ENCODE data around the gene L3MBTL4. TPM values are rescaled to one million over a fixed set of nuclear protein-coding genes. Genes with fewer than 3 reads are reported as not detected.

The L3MBTL4 gene
- polyA plus RNA-seq, 1 donor, result 1.4 TPM

DNA sequence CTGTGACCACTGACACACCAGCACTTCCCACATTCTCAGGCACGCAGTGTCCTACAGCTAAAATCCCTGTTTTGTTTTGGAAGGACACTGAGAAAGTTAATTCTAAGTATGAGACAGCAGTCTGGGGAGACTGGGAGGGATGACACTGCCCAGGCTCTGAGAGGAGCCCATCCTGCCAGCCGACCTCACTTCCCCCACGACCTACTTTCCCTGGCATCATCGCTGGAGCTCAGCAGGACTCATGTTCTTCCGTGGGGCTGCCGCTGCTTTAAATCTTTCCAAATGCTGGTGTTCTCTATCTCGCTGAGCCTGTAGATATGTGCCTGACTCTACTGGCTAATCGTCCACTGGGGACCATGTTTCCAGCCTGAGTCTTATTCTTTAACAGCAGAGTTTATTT is 450.6 kb downstream of the L3MBTL4 start:
- DNase-seq (ENCODE audit: low read depth), result no peak

- no peak for DNase-seq (ENCODE audit: low read depth)
Observed at GRCh38 chr18:5963267-5963666, 451.4 kb downstream of the L3MBTL4 start.

GRCh38 chr18:5962362-5962761 is 452.3 kb downstream of the L3MBTL4 start:
- no peak for DNase-seq (ENCODE audit: low read depth)

GRCh38 chr18:5961828-5962150 is 452.9 kb downstream of the L3MBTL4 start:
- DNase-seq (ENCODE audit: low read depth), result no peak

DNA sequence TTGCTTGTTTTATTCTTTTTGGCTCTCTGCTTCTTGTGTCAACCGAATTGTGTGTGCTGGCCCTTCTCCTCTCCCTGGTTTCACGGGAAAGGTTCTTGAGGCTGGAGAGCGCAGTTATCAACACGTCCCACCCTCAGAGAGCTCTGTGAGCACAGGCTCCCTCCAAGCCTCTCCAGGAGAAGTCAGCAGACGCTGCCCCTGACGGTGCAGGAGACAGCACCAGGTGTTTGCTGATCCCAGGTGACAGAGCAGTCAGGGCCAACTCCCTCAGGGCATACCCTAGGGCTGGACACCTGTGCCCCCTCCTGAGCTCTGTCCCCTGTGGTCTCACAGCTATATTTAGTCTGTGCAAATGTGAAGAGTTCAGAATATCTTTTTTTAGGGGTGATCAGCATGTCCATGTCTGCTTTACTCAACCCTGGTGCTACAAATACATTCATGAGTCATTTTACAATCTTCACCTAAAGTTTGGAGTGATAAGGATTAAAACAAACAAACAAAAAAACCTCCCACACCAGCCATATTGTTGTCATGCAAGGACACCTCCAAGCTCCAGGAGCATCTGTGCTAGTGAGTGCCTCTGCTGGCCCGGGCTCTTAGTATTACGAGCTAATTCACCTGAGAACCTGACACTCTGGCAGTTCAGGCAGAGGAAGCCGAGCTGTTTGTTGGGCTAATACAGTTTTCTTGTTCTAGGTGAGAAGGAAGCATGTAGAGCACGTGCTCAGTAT is 453.4 kb downstream of the L3MBTL4 start:
- no peak for DNase-seq (ENCODE audit: low read depth)

DNA sequence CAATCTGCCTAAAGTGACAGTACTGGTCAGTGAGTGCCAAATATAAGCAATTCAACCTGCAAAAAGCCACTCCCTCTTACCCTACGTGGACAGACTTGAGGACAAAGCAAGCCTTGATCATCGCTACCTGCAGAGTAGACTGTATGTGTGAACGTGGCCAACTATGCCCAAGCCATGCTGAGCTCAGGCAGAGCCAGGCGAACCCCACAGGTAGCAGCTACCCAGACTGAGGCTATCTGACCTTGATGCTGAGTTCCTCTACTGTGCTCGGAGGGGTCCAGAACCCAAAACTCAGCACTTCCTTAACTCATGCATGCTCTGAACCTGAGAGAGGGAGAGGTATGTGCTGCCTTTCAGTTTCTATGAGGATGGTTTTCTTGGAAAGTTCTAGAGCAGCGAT is 455.9 kb downstream of the L3MBTL4 start:
- DNase-seq (ENCODE audit: low read depth), result no peak

GRCh38 chr18:5955861-5956260 is 458.9 kb downstream of the L3MBTL4 start:
- no peak for DNase-seq (ENCODE audit: low read depth)

GRCh38 chr18:5951515-5952091 is 463.1 kb downstream of the L3MBTL4 start:
- no peak for DNase-seq (ENCODE audit: low read depth)

GRCh38 chr18:5948781-5949180 is 465.9 kb downstream of the L3MBTL4 start:
- no peak for DNase-seq (ENCODE audit: low read depth)

- no peak for DNase-seq (ENCODE audit: low read depth)
Observed at GRCh38 chr18:5948237-5948636, 466.5 kb downstream of the L3MBTL4 start.

- DNase-seq (ENCODE audit: low read depth), result no peak
Observed at GRCh38 chr18:5944448-5944847, 470.3 kb downstream of the L3MBTL4 start.

DNA sequence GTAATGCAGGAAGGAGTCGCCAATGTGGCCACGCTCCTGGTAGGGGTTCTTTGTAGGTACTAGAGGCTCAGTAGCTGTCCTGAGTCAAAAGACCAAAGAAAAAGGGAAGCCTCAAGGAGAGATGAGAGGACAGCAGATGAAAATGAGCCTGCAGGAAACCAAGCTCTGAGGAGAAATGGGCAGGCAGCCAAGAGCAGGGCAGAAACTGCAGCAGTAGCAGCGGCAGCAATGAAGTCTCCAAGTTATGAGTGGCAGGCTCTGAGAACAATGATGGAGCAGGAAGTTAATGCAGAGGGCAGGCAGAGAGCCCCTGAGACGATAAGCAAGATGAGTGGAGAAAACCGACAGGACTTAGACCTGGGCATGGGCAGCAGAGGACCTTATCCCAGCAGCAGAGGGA is 471.2 kb downstream of the L3MBTL4 start:
- DNase-seq (ENCODE audit: low read depth), result no peak

GRCh38 chr18:5942591-5942990 is 472.1 kb downstream of the L3MBTL4 start:
- no peak for DNase-seq (ENCODE audit: low read depth)

GRCh38 chr18:5941890-5942289 is 472.8 kb downstream of the L3MBTL4 start:
- no peak for DNase-seq (ENCODE audit: low read depth)

- DNase-seq (ENCODE audit: low read depth), result no peak
Observed at GRCh38 chr18:5939801-5940667, 474.7 kb downstream of the L3MBTL4 start.

GRCh38 chr18:5937795-5938194 is 476.9 kb downstream of the L3MBTL4 start:
- DNase-seq (ENCODE audit: low read depth), result no peak

GRCh38 chr18:5937121-5937520 is 477.6 kb downstream of the L3MBTL4 start:
- DNase-seq (ENCODE audit: low read depth), result no peak

GRCh38 chr18:5930789-5931188 is 483.9 kb downstream of the L3MBTL4 start:
- no peak for DNase-seq (ENCODE audit: low read depth)

DNA sequence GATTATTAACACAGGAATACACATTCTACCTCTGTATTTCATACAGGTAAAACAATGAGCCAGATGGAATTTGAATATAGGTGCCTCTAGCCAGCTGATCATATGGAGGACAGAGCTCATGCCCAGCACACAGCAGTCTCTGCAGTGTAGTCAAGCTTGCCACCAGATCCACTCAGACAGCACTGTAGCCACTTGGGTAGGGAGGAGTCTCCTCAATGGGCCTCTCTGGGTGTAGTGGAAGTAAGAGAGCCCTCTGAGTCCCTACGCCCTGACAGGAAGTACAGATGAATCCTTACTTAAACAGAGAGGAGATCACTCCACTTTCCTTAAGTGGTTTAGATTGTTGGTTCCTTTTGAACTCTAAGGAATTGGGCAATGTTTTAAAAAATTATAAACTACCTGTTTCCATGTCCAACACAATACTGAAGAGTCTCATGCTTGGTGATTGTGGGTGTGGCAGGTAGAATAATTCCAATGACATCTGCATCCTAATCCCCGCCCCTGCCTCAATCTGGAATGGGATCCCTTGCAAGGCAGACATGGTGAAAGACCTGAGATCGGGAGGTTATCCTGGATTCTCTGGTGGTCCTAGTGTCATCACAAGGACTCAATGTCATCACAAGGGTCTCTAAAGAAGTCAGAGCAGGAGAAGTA is 496.4 kb downstream of the L3MBTL4 start:
- DNase-seq (ENCODE audit: low read depth), result no peak

- no peak for DNase-seq (ENCODE audit: low read depth)
Observed at GRCh38 chr18:5914951-5915350, 499.8 kb downstream of the L3MBTL4 start.

- no peak for DNase-seq (ENCODE audit: low read depth)
Observed at GRCh38 chr18:5914016-5914415, 500.7 kb downstream of the L3MBTL4 start.

GRCh38 chr18:5912566-5912965 is 502.1 kb downstream of the L3MBTL4 start:
- no peak for DNase-seq (ENCODE audit: low read depth)

All from forelimb muscle (tissue), 1 donor.